HK-2 (cell line): ENCODE results near the gene NFIA.

ENCODE experiments used
- DNase-seq: peaks from one replicate; pipeline ENCODE4 v3.0.0-alpha.2; 2018; ENCODE audit not compliant: unreplicated experiment

NFIA gene

GRCh38 chr1:61130338-61131000, 48.1 kb downstream of the NFIA start:
- DNase-seq: no peak

- no peak for DNase-seq
Measured at GRCh38 chr1:61131248-61131647, 48.9 kb downstream of the NFIA start.

- DNase-seq: no peak
Measured at GRCh38 chr1:61131716-61132115, 49.4 kb downstream of the NFIA start.

GRCh38 chr1:61132176-61132638, 49.8 kb downstream of the NFIA start:
- no peak for DNase-seq

- no peak for DNase-seq
Measured at GRCh38 chr1:61132645-61133334, 50.4 kb downstream of the NFIA start.

- no peak for DNase-seq
Measured at GRCh38 chr1:61133335-61134019, 51.1 kb downstream of the NFIA start.

GRCh38 chr1:61135291-61135690, 52.9 kb downstream of the NFIA start:
- no peak for DNase-seq

GRCh38 chr1:61138305-61138704, 55.9 kb downstream of the NFIA start:
- no peak for DNase-seq

GRCh38 chr1:61138921-61139774, 56.8 kb downstream of the NFIA start:
- DNase-seq: no peak

GRCh38 chr1:61139775-61140549, 57.6 kb downstream of the NFIA start:
- no peak for DNase-seq

GRCh38 chr1:61140778-61141177, 58.4 kb downstream of the NFIA start:
- DNase-seq: no peak

GRCh38 chr1:61141288-61142042, 59.1 kb downstream of the NFIA start:
- DNase-seq: no peak

GRCh38 chr1:61142043-61142440, 59.7 kb downstream of the NFIA start:
- DNase-seq: no peak

GRCh38 chr1:61142726-61143500, 60.6 kb downstream of the NFIA start:
- no peak for DNase-seq

- DNase-seq: no peak
Measured at GRCh38 chr1:61143821-61144424, 61.6 kb downstream of the NFIA start.

- no peak for DNase-seq
Measured at GRCh38 chr1:61149010-61149860, 66.9 kb downstream of the NFIA start.

GRCh38 chr1:61151565-61151964, 69.2 kb downstream of the NFIA start:
- DNase-seq: no peak

GRCh38 chr1:61152066-61152465, 69.7 kb downstream of the NFIA start:
- DNase-seq: no peak
